A204.1 (cell line): ENCODE data around the gene KIF21A.

ENCODE experiments used
- FAIRE-seq: peaks from 2 replicates; lab custom pipeline; 2012; peaks lifted over from hg19 to GRCh38; lab: Jason Lieb, UNC

KIF21A gene

DNA sequence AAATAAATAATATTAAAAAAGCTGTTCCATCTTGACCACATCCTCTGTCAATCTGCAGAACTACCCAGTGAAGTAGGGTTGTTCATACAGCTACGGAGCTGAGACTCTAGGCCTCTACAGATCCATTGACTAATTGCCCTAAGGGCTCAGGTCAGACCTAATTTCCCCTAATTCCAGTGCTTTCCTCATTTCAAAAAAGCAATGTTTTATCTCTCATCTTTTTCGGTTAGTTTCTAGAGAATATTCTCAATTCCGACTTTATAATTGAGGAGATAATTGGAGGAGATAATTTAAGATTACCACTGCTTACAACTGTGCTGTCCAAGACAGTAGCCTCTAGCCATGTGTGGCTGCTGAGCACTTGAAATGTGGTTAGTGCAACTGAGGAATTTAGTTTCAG lies 167.1 kb downstream of the KIF21A start:
- no peak for FAIRE-seq

DNA sequence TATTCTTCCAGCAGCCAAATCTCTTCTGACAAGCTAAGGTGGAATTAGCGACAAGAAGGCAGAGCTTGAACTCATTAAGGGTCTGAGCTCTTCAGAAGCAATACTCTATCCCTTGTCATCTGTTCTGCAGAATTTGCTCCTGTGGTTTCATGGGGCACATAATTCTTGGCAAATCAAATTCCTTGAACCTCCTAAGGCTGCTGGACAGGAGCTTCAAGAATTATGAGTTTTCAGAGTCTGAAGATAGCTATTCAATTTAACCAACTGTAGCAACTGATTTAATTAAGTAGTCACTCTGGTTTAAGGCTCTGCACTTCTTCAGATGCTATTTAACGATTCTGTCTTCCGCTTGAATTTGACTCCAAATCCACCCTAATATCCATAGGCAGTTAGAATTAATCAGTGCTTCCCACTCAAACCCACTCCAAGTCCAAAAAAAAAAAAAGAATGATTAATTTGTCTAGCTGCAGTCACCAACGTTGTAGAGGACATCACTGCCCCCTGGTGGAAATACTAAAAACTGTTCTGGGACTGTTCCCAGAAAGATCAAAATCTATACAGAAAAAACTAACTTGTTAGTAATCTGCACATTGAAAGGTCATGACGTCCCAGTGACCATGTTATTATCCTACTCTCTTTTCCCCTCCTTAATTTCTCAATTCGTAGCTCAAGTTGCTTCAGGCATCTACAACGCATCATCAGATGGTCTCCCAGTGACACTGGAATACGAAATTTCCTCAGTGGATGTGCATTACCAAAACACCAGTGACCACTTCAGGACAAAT lies 169.9 kb downstream of the KIF21A start:
- FAIRE-seq: no peak

DNA sequence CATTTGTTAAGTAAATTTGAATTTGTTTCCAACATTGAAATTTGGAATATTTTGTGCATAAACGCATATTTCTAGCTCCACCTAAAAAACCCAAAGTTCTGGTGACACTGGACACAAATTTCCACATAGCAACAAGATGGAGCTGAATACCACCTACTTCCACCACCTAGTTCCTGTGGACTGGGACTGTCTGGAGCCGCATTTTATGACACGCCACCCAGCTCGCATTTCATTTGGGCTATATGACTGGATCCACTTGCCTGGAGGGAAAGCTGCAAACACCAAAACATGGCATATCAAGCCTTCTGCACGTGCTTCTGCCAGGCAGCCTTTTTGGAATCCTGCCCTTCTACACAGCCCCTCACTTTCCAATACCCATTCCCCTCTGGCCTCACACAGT lies 173.4 kb downstream of the KIF21A start:
- FAIRE-seq: no peak

DNA sequence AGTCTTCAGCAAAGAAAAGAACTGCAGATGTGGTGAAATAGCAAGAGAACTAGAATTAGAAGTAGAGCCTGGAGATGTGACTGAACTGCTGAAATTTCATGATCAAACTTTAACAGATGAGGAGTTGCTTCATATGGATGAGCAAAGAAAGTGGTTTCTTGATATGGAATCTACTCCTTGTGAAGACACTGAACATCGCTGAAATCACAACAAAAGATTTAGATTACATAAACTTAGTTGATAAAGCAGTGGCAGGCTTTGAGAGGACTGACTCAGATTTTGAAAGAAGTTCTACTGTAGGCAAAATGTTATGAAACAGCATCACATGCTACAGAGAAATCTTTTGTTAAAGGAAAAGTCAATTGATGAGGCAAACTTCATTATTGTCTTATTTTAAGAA lies 175.0 kb downstream of the KIF21A start:
- no peak for FAIRE-seq

DNA sequence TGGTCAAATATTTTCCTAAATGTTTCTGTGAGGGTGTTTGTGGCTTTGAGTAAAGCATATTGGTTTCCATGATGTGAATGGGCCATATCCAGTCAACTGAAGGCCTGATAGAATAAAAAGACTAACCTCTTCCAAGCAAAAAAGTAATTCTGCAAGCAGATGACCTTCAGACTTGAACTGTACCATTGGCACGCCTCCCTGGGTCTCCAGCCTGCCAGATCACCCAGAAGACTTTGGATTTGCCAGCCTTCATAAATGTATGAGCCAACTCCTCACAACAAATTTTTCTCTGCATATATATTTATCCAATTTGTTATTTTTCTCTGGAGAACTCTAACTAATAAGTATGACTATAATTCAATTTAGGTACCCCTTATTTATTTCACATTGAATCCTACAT lies 190.3 kb downstream of the KIF21A start:
- no peak for FAIRE-seq
